ENCODE results near the gene MTMR10.

DNA sequence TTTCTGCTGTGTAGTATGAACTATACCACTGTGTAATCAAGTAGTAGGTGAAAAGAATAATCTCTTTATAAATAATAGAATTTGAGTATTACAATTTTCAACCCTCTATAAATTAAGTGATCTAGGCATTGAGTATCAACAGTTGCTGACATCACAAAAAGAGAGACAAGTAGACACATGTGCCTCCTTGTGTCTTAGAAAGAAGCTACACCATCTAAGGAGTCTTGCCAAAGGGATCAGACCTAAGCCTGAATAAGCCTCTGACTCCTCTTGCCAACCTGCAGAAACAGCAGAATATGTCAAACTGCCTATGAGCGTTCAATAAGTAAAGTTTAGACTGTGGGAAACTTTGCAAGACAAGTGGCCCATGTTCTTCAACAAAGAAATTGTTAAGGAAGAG, 5.8 kb upstream of the MTMR10 start:
- TF ChIP-seq, protein P1, sequence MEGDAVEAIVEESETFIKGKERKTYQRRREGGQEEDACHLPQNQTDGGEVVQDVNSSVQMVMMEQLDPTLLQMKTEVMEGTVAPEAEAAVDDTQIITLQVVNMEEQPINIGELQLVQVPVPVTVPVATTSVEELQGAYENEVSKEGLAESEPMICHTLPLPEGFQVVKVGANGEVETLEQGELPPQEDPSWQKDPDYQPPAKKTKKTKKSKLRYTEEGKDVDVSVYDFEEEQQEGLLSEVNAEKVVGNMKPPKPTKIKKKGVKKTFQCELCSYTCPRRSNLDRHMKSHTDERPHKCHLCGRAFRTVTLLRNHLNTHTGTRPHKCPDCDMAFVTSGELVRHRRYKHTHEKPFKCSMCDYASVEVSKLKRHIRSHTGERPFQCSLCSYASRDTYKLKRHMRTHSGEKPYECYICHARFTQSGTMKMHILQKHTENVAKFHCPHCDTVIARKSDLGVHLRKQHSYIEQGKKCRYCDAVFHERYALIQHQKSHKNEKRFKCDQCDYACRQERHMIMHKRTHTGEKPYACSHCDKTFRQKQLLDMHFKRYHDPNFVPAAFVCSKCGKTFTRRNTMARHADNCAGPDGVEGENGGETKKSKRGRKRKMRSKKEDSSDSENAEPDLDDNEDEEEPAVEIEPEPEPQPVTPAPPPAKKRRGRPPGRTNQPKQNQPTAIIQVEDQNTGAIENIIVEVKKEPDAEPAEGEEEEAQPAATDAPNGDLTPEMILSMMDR (conservative IDR thresholded peaks at IDR 0.05; ENCODE audit: low read depth, low read length): no peak; the same call in 1 of the 2 replicates
- TF ChIP-seq EZH2 (IDR thresholded peaks at IDR 0.05; ENCODE audit: low read length, unreplicated experiment) (no peak), EZH2phosphoT487 (IDR thresholded peaks at IDR 0.05; ENCODE audit: borderline replicate concordance, low read length) (no peak)

All from PC-3 (cell line).